Measurements from ENCODE around the gene VTI1A.
"Not testable (repeated sequence)": the region's sequence is repeated elsewhere in the genome, so short reads cannot be mapped to it uniquely, and the experiment has no call there.

VTI1A gene

GRCh38 chr10:112585960-112586359 is 138.9 kb downstream of the VTI1A start:
- DNase-seq (ENCODE audit: low read depth in 4 of 4, low spot score in 1 of 4), result no peak

- DNase-seq (ENCODE audit: low read depth in 4 of 4, low spot score in 1 of 4), result no peak
These were observed 140.7 kb downstream of the VTI1A start for GRCh38 chr10:112587729-112588128.

GRCh38 chr10:112588225-112588990 is 141.4 kb downstream of the VTI1A start:
- DNase-seq (ENCODE audit: low read depth in 4 of 4, low spot score in 1 of 4), result no peak

DNA sequence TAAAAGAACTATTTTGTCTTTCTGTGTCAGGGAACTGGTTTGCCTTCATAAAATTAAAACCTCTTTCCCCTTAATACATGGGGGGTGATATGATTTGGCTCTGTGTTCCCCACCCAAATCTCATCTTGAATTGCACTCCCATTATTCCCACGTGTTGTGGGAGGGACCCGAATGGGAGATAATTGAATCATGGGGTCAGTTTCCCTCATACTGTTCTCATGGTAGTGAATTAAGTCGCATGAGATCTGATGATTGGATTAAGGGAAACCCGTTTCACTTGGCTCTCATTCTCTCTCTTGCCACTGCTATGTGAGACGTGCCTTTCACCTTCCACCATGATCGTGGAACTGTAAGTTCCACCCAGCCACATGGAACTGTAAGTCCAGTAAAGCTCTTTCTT is 142.1 kb downstream of the VTI1A start:
- DNase-seq (ENCODE audit: low read depth in 4 of 4, low spot score in 1 of 4), result no peak

- not testable (repeated sequence) for DNase-seq (ENCODE audit: low read depth in 4 of 4, low spot score in 1 of 4)
These were observed 143.8 kb downstream of the VTI1A start for GRCh38 chr10:112590786-112591185.

GRCh38 chr10:112593023-112593422 is 146.0 kb downstream of the VTI1A start:
- no peak for DNase-seq (ENCODE audit: low read depth in 4 of 4, low spot score in 1 of 4)

- no peak for DNase-seq (ENCODE audit: low read depth in 4 of 4, low spot score in 1 of 4)
These were observed 154.4 kb downstream of the VTI1A start for GRCh38 chr10:112601214-112602090.

DNA sequence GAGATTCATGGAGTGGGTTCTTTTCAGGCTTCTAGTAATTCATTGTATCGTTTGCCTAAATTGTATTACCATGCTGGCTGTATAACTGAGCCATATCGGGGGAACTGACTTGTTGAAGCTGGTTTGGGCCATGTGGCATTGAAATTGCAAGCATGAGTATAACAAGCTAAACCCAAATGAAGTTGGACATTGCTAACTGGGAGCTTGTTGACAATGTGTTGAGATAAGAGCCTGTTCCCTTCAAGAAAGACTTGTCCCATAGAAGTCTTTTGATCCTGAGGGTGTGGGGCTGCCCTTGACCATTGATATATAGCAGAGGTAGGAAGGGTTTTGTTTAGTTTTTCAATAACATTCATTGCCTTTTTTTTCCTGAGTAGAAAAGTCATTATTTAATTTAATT is 156.0 kb downstream of the VTI1A start:
- no peak for DNase-seq (ENCODE audit: low read depth in 4 of 4, low spot score in 1 of 4)

GRCh38 chr10:112605063-112605462 is 158.0 kb downstream of the VTI1A start:
- no peak for DNase-seq (ENCODE audit: low read depth in 4 of 4, low spot score in 1 of 4)

- no peak for DNase-seq (ENCODE audit: low read depth in 4 of 4, low spot score in 1 of 4)
These were observed 160.5 kb downstream of the VTI1A start for GRCh38 chr10:112607506-112607905.

GRCh38 chr10:112613620-112614019 is 166.6 kb downstream of the VTI1A start:
- DNase-seq (ENCODE audit: low read depth in 4 of 4, low spot score in 1 of 4), result no peak

DNA sequence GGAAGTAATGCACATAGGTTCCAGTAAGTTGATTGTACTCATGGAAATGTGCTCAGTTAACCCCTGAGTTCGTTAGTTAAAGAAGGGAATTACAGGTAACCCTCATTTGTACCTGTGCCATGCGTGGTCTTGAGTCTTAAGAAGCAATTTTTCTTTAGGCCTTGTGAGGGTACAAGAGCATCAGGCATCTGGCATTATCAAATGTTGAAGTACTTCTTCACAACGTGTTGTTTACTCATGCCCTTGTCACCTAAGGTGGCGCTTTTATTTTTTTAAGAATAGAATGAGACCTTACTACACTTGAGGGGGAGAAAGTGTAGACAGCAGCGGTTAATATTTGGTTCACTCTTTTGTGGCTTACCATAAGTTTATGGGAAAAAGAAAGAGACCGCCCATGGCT is 167.1 kb downstream of the VTI1A start:
- DNase-seq (ENCODE audit: low read depth in 4 of 4, low spot score in 1 of 4), result no peak

DNA sequence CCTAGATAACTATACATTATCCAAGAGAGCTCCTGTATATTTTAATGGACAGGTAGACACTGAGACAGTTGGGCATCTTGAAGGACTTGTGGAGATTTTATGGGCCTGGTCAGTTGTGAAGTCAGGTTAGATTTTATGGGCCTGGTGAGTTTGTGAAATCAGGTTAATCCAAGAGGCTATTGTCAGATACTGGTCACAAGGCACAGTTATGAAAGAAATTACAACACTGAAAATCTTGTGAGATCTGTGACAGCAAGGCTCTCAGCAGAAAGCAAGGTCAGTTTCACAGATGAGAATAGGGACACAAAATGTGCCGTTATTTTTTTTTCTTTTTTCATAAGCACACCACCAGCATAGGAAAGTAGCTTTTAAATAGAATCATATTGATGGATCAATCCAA is 167.6 kb downstream of the VTI1A start:
- no peak for DNase-seq (ENCODE audit: low read depth in 4 of 4, low spot score in 1 of 4)

DNA sequence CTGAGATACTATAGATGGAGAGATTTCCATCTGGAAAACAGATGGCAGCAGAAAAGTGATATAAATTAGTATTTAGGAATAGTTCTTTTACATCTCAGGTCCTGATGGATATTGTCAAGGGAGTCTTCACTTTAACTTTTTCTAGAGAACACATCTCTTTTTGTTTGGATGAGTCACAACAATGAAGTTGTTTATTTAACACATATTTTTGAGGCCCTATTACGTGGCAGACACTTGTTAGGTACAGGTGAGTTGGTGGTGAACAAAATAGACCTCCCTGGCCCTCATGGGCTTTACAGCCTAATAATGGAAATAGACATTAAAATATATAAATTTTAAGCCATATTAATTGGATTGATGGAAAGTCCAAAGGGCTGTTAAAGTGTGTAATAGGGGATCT is 168.3 kb downstream of the VTI1A start:
- DNase-seq (ENCODE audit: low read depth in 4 of 4, low spot score in 1 of 4), result no peak

GRCh38 chr10:112616647-112617046 is 169.6 kb downstream of the VTI1A start:
- no peak for DNase-seq (ENCODE audit: low read depth in 4 of 4, low spot score in 1 of 4)

DNA sequence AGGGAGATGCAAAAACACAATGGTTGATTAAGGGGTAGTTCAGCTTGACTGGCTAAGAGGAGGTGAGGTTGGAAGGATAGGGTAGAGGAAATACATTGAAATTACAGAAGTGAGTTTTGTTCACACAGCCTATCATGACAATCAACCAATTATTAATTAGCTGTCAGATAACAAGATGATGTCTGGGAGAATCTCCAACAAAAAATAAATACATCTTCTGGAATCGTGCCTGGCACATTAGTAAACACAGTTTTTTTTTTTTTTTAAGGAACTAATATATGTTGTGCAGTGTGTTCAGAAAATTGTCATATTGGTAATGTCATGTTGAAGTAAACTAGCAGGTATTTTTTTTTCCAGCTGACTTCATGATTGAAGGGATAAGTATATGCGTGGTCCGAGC is 171.8 kb downstream of the VTI1A start:
- DNase-seq (ENCODE audit: low read depth in 4 of 4, low spot score in 1 of 4), result no peak

GRCh38 chr10:112619556-112619955 is 172.5 kb downstream of the VTI1A start:
- DNase-seq (ENCODE audit: low read depth in 4 of 4, low spot score in 1 of 4), result no peak

GRCh38 chr10:112622786-112623185 is 175.8 kb downstream of the VTI1A start:
- no peak for DNase-seq (ENCODE audit: low read depth in 4 of 4, low spot score in 1 of 4)

DNA sequence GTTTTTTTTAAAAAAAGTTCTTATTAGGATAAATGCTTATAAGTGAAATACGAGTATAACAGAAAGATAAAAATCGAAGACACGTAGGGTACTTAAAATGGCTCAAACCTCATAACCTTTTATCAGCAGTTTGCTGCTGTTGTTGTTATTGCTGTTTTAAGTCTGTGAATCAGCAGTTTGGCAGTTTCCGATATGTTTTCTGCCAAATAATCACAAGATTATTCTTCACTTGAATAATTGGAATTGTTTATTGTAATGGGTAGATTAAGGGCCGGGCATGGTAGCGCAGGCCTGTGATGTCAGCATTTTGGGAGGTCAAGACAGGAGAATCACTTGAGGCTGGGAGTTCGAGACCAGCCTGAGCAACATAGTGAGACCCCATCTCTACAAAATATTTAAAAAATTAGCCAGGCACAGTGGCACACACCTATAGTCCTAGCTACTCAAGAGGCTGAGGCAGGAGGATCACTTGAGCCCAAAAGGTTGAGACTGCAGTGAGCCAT is 177.6 kb downstream of the VTI1A start:
- DNase-seq (ENCODE audit: low read depth in 4 of 4, low spot score in 1 of 4), result no peak

- DNase-seq (ENCODE audit: low read depth in 4 of 4, low spot score in 1 of 4), result no peak
These were observed 182.1 kb downstream of the VTI1A start for GRCh38 chr10:112628951-112629609.

GRCh38 chr10:112631501-112632400 is 184.7 kb downstream of the VTI1A start:
- DNase-seq (ENCODE audit: low read depth in 4 of 4, low spot score in 1 of 4), result no peak
